ENCODE data around the gene ANKRD34C.

- TF ChIP-seq REST (tag by site-specific recombination; IDR thresholded peaks at IDR 0.05), result no peak
- no peak for TF ChIP-seq CTCF (tag by site-specific recombination; IDR thresholded peaks at IDR 0.05)
- TF ChIP-seq ZNF132 (tag by site-specific recombination; IDR thresholded peaks at IDR 0.05; ENCODE audit: borderline replicate concordance), result no peak
- TF ChIP-seq ZNF121 (tag by site-specific recombination; IDR thresholded peaks at IDR 0.05), result no peak
- no peak for TF ChIP-seq ZNF157 (tag by site-specific recombination; IDR thresholded peaks at IDR 0.05)
- no peak for TF ChIP-seq ZNF629 (tag by site-specific recombination; IDR thresholded peaks at IDR 0.05)
- no peak for TF ChIP-seq HOXD13 (CRISPR knock-in tag; IDR thresholded peaks at IDR 0.05; ENCODE audit: borderline replicate concordance)
- no peak for TF ChIP-seq PATZ1 (tag by site-specific recombination; IDR thresholded peaks at IDR 0.05)
- TF ChIP-seq ZNF513 (tag by site-specific recombination; IDR thresholded peaks at IDR 0.05), result no peak
- no peak for TF ChIP-seq ZNF362 (tag by site-specific recombination; IDR thresholded peaks at IDR 0.05)
- no peak for TF ChIP-seq ZNF660 (tag by site-specific recombination; IDR thresholded peaks at IDR 0.05)
- no peak for TF ChIP-seq GLI4 (tag by site-specific recombination; IDR thresholded peaks at IDR 0.05)
- no peak for TF ChIP-seq SETDB1 (IDR thresholded peaks at IDR 0.05; ENCODE audit: insufficient read length, low read length)
- TF ChIP-seq PRDM1 (tag by site-specific recombination; IDR thresholded peaks at IDR 0.05), result no peak
Measured at GRCh38 chr15:79308874-79309273, 26.4 kb downstream of the ANKRD34C start.
